HEK293 (cell line): Measurements from ENCODE around the gene NUFIP1.

Experiments used
- CTCF ChIA-PET: fragments of 350-600 bp; formaldehyde crosslinking; extraction: SDS; loops from one replicate; lab custom pipeline; 2021; ENCODE audit warnings: antibody characterized with exemption; lab: Yijun Ruan, JAX
- POLR2A ChIA-PET: fragments of 300-600 bp; formaldehyde crosslinking; extraction: SDS; loops from one replicate; lab custom pipeline; 2020; ENCODE audit warnings: antibody characterized with exemption, inconsistent platforms; lab: Yijun Ruan, JAX
- H3K27ac ChIP-seq: fragments of 200-500 bp; sonication (Bioruptor generic); 2 replicates; pipeline ENCODE4 v1.5.1; 2014; ENCODE audit warnings: low read depth, low read length, control low read depth, inconsistent platforms; ENCODE audit errors: extremely low read depth
- H3K36me3 ChIP-seq, 2 experiments: fragments of 200-500 bp in 1 of 2; sonication (Bioruptor generic) in 1 of 2; 1 replicate in 1 of 2; 2 replicates in 1 of 2; pipeline ENCODE4 v1.5.1; 2014 to 2017; ENCODE audit warnings: inconsistent platforms in 2 of 2, low read length in 2 of 2; ENCODE audit not compliant: control insufficient read depth in 2 of 2, insufficient read depth in 1 of 2
- H3K4me1 ChIP-seq: fragments of 200-500 bp; sonication (Bioruptor generic); 2 replicates; pipeline ENCODE4 v1.5.1; 2014; ENCODE audit warnings: mild to moderate bottlenecking, low read length, inconsistent platforms; ENCODE audit not compliant: control insufficient read depth, insufficient read depth
- H3K4me3 ChIP-seq: 2 replicates; pipeline ENCODE4 v1.5.1; 2011; ENCODE audit warnings: low read depth, mild to moderate bottlenecking, control low read depth, low read length, moderate library complexity
- H3K9me3 ChIP-seq: fragments of 200-500 bp; sonication (Bioruptor generic); 2 replicates; pipeline ENCODE4 v1.5.1; 2014; ENCODE audit warnings: low read depth, low read length, inconsistent platforms; ENCODE audit not compliant: control insufficient read depth, insufficient read depth
- KLF1 ChIP-seq: fragments of 450-650 bp; formaldehyde crosslinking; IDR thresholded peaks from 2 replicates; pipeline ENCODE4 v1.5.1; 2016; ENCODE audit warnings: missing biosample characterization, missing genetic modification characterization
- MZF1 ChIP-seq: fragments of 450-650 bp; formaldehyde crosslinking; IDR thresholded peaks from 2 replicates; pipeline ENCODE4 v1.5.1; 2017; ENCODE audit warnings: missing biosample characterization, missing genetic modification characterization, borderline replicate concordance
- OVOL3 ChIP-seq: fragments of 450-650 bp; formaldehyde crosslinking; IDR thresholded peaks from 2 replicates; pipeline ENCODE4 v1.5.1; 2016; ENCODE audit warnings: missing biosample characterization, missing genetic modification characterization
- SCRT2 ChIP-seq: fragments of 450-650 bp; formaldehyde crosslinking; IDR thresholded peaks from 2 replicates; pipeline ENCODE4 v1.5.1; 2016; ENCODE audit warnings: missing biosample characterization, missing genetic modification characterization
- ZFP69B ChIP-seq: fragments of 450-650 bp; formaldehyde crosslinking; IDR thresholded peaks from 2 replicates; pipeline ENCODE4 v1.5.1; 2016; ENCODE audit warnings: missing biosample characterization, missing genetic modification characterization
- ZNF140 ChIP-seq: fragments of 450-650 bp; formaldehyde crosslinking; IDR thresholded peaks from 2 replicates; pipeline ENCODE4 v1.5.1; 2016; ENCODE audit warnings: missing biosample characterization, missing genetic modification characterization
- ZNF214 ChIP-seq: fragments of 450-650 bp; formaldehyde crosslinking; IDR thresholded peaks from 2 replicates; pipeline ENCODE4 v1.5.1; 2017; ENCODE audit warnings: missing biosample characterization, mild to moderate bottlenecking, missing genetic modification characterization, borderline replicate concordance
- ZNF221 ChIP-seq: fragments of 450-650 bp; formaldehyde crosslinking; IDR thresholded peaks from 2 replicates; pipeline ENCODE4 v1.5.1; 2017; ENCODE audit warnings: missing biosample characterization, missing genetic modification characterization, borderline replicate concordance
- ZNF24 ChIP-seq: fragments of 450-650 bp; formaldehyde crosslinking; IDR thresholded peaks from 2 replicates; pipeline ENCODE4 v1.5.1; 2016; ENCODE audit warnings: missing biosample characterization, missing genetic modification characterization
- ZSCAN23 ChIP-seq: fragments of 450-650 bp; formaldehyde crosslinking; IDR thresholded peaks from 2 replicates; pipeline ENCODE4 v1.5.1; 2016; ENCODE audit warnings: missing biosample characterization, missing genetic modification characterization
- TF ChIP-seq, protein P1 (sequence below): fragments of 450-650 bp; formaldehyde crosslinking; IDR thresholded peaks from 2 replicates; pipeline ENCODE4 v1.5.1; 2016; ENCODE audit warnings: missing biosample characterization, missing genetic modification characterization
- TF ChIP-seq, protein P2 (sequence below): fragments of 450-650 bp; formaldehyde crosslinking; IDR thresholded peaks from 2 replicates; pipeline ENCODE4 v1.5.1; 2016; ENCODE audit warnings: missing biosample characterization, missing genetic modification characterization
- TF ChIP-seq, protein P3 (sequence below): fragments of 450-650 bp; formaldehyde crosslinking; IDR thresholded peaks from 2 replicates; pipeline ENCODE4 v1.5.1; 2017; ENCODE audit warnings: missing biosample characterization, missing genetic modification characterization
- TF ChIP-seq, protein P4 (sequence below): fragments of 450-650 bp; formaldehyde crosslinking; IDR thresholded peaks from 2 replicates; pipeline ENCODE4 v1.5.1; 2017; ENCODE audit warnings: missing biosample characterization, missing genetic modification characterization

NUFIP1 gene

DNA sequence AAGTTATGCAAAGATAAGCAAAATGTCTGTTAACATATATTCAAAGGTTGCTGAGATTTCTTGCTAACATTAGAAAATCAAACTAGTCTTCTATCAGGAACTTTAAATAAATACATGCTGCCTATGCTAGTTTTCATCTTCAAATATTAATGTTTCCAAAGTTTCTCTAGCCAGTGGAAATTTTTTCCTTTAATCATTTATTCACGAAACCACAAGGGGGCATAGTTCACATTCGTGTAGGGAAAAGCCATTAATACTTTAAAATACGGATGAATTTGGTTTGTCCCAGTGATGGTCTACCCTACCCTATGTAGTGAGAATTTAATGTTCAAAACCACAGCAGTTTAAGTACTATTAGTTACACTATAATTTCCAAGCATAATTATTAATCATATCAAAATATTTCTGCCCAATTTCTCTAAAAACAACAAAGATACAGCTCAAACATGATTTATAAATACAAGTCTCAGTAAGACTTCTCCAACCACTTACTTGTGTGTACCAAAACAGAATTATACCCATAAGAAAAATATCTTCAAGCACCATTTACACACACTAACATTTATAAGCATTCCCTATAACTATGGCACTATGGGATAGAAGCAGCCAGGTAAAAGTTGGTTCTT is 16.2 kb downstream of the NUFIP1 start (continued):
- TF ChIP-seq ZNF221 (tag by site-specific recombination): no peak
- TF ChIP-seq, protein P1, sequence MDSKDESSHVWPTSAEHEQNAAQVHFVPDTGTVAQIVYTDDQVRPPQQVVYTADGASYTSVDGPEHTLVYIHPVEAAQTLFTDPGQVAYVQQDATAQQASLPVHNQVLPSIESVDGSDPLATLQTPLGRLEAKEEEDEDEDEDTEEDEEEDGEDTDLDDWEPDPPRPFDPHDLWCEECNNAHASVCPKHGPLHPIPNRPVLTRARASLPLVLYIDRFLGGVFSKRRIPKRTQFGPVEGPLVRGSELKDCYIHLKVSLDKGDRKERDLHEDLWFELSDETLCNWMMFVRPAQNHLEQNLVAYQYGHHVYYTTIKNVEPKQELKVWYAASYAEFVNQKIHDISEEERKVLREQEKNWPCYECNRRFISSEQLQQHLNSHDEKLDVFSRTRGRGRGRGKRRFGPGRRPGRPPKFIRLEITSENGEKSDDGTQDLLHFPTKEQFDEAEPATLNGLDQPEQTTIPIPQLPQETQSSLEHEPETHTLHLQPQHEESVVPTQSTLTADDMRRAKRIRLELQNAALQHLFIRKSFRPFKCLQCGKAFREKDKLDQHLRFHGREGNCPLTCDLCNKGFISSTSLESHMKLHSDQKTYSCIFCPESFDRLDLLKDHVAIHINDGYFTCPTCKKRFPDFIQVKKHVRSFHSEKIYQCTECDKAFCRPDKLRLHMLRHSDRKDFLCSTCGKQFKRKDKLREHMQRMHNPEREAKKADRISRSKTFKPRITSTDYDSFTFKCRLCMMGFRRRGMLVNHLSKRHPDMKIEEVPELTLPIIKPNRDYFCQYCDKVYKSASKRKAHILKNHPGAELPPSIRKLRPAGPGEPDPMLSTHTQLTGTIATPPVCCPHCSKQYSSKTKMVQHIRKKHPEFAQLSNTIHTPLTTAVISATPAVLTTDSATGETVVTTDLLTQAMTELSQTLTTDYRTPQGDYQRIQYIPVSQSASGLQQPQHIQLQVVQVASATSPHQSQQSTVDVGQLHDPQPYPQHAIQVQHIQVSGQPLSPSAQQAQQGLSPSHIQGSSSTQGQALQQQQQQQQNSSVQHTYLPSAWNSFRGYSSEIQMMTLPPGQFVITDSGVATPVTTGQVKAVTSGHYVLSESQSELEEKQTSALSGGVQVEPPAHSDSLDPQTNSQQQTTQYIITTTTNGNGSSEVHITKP (tag by site-specific recombination): peak; percentile 75
- TF ChIP-seq ZNF214 (tag by site-specific recombination): no peak
- TF ChIP-seq OVOL3 (tag by site-specific recombination): no peak
- TF ChIP-seq ZFP69B: no peak
- no peak for TF ChIP-seq KLF1
- no peak for TF ChIP-seq ZNF140 (tag by site-specific recombination)
- TF ChIP-seq ZSCAN23 (tag by site-specific recombination): no peak
- TF ChIP-seq, protein P2, sequence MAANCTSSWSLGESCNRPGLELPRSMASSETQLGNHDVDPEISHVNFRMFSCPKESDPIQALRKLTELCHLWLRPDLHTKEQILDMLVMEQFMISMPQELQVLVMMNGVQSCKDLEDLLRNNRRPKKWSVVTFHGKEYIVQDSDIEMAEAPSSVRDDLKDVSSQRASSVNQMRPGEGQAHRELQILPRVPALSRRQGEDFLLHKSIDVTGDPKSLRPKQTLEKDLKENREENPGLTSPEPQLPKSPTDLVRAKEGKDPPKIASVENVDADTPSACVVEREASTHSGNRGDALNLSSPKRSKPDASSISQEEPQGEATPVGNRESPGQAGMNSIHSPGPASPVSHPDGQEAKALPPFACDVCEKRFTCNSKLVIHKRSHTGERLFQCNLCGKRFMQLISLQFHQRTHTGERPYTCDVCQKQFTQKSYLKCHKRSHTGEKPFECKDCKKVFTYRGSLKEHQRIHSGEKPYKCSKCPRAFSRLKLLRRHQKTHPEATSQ (tag by site-specific recombination): no peak
- no peak for TF ChIP-seq ZNF24
- TF ChIP-seq SCRT2 (tag by site-specific recombination): no peak

DNA sequence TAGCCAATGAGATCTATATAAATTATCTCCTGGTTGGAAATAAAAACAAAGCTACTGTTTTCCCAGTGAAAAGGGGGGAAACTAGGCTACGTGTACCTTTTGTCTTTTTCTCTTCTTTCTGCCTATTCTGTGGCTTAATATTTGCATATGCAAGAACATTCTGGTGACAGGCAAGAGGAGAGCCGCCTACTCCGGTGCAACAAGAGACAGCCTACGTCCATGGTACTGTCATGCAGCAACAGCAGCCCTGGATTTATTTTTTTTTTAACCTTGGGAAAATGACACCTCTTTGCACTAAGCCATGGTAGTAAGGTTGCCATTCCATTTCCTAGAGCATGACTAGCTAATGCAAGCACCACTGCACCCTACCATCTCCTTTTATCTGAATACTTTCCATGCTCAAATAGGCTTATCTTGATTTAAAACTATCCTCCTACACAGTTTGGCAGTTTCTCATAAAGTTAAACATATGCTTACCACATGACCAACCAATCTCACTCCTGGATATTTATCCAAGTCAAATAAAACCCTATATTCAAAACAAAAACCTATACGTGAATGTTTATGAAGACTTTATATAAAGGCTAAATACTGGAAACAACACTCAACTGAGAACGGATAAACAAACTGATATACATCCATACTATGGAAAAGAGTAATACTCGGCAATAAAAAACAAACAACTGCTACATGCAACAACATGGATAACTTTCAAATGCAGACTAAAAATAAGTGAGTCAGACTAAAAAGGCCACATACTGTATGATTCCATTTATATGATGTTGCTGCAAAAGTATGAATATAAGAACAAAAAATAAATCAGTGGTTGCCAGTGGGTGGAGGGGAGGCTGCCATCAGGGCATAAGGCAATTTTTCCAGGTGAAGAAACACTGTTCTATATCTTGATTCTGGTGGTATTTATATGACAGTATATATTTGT is 17.3 kb downstream of the NUFIP1 start:
- no peaks in the 10 kb centered on the region for H3K9me3 ChIP-seq
- peaks cover 6 to 24% of the 10 kb centered on the region in 2 experiments for H3K36me3 ChIP-seq
- peaks cover 5% of the 10 kb centered on the region; the same call in 1 of the 2 replicates for H3K4me1 ChIP-seq
- no peak overlapping the region for H3K4me3 ChIP-seq
- ChIA-PET CTCF (interaction anchor here (0.6 to 1.6 kb wide), 10 partner anchors 12 to 1066 kb away, joined by 3 to 8 read pairs (median 4); no protein-coding TSS in a partner anchor), POLR2A (no interaction called here)
- no peak overlapping the region for H3K27ac ChIP-seq
- TF ChIP-seq, protein P3, sequence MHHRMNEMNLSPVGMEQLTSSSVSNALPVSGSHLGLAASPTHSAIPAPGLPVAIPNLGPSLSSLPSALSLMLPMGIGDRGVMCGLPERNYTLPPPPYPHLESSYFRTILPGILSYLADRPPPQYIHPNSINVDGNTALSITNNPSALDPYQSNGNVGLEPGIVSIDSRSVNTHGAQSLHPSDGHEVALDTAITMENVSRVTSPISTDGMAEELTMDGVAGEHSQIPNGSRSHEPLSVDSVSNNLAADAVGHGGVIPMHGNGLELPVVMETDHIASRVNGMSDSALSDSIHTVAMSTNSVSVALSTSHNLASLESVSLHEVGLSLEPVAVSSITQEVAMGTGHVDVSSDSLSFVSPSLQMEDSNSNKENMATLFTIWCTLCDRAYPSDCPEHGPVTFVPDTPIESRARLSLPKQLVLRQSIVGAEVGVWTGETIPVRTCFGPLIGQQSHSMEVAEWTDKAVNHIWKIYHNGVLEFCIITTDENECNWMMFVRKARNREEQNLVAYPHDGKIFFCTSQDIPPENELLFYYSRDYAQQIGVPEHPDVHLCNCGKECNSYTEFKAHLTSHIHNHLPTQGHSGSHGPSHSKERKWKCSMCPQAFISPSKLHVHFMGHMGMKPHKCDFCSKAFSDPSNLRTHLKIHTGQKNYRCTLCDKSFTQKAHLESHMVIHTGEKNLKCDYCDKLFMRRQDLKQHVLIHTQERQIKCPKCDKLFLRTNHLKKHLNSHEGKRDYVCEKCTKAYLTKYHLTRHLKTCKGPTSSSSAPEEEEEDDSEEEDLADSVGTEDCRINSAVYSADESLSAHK (tag by site-specific recombination): peak; percentile 71; the same call in 1 of the 2 replicates
- TF ChIP-seq MZF1 (tag by site-specific recombination) (no peak), ZNF24 (no peak)
- TF ChIP-seq, protein P4, sequence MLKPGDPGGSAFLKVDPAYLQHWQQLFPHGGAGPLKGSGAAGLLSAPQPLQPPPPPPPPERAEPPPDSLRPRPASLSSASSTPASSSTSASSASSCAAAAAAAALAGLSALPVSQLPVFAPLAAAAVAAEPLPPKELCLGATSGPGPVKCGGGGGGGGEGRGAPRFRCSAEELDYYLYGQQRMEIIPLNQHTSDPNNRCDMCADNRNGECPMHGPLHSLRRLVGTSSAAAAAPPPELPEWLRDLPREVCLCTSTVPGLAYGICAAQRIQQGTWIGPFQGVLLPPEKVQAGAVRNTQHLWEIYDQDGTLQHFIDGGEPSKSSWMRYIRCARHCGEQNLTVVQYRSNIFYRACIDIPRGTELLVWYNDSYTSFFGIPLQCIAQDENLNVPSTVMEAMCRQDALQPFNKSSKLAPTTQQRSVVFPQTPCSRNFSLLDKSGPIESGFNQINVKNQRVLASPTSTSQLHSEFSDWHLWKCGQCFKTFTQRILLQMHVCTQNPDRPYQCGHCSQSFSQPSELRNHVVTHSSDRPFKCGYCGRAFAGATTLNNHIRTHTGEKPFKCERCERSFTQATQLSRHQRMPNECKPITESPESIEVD: 0 out of 2 replicates have a peak, but pooled peaks have one; percentile 8
- TF ChIP-seq, all 188 proteins: peak for 2
